IMR-90 (cell line): Measurements from ENCODE around the gene LATS1. TPM values are rescaled to one million over a fixed set of nuclear protein-coding genes. Genes with fewer than 3 reads are reported as not detected.

Experiments
- ATAC-seq: fragments of 200-7000 bp; cut with Tn5 transposase; 2 replicates; pipeline ENCODE4 v1.9.1; 2020; ENCODE audit warnings: low read depth, mild to moderate bottlenecking, moderate library complexity
- BruUV-seq: library from RNA; stranded (reverse); fragments of 400-500 nt; replicated peaks from 2 replicates; lab custom pipeline; 2021; lab: Mats Ljungman, UMichigan
- CTCF ChIA-PET: fragments of 300-600 bp; formaldehyde crosslinking; extraction: SDS; loops from one replicate; lab custom pipeline; 2021; ENCODE audit warnings: antibody characterized with exemption; lab: Yijun Ruan, JAX
- POLR2A ChIA-PET: fragments of 300-600 bp; sonication (Branson Sonifier 250); formaldehyde crosslinking; loops from one replicate; lab custom pipeline; 2022; ENCODE audit warnings: antibody characterized with exemption; ENCODE audit not compliant: unreplicated experiment; lab: Charles Lee
- DNase-seq: peaks from one replicate; pipeline ENCODE4 v3.0.0; 2013
- H2AFZ ChIP-seq: replicated peaks from 2 replicates; pipeline ENCODE3; 2013; ENCODE audit warnings: low read length, mild to moderate bottlenecking; ENCODE audit not compliant: poor library complexity
- H2AK5ac ChIP-seq: 2 replicates; pipeline ENCODE4 v1.6.1; 2013; ENCODE audit warnings: low read depth, low read length, inconsistent platforms
- H2AK9ac ChIP-seq: replicated peaks from 2 replicates; pipeline ENCODE3; 2013; ENCODE audit warnings: mild to moderate bottlenecking, low read depth, low read length, moderate library complexity; ENCODE audit not compliant: poor library complexity
- H2BK120ac ChIP-seq: 2 replicates; pipeline ENCODE4 v1.6.1; 2013; ENCODE audit warnings: low read depth, low read length, inconsistent platforms
- H2BK15ac ChIP-seq: 3 replicates; pipeline ENCODE4 v1.6.1; 2013; ENCODE audit warnings: low read depth, low read length, inconsistent platforms
- H2BK20ac ChIP-seq: 2 replicates; pipeline ENCODE4 v1.6.1; 2013; ENCODE audit warnings: low read depth, mild to moderate bottlenecking, inconsistent platforms, low read length, moderate library complexity
- H2BK5ac ChIP-seq: 2 replicates; pipeline ENCODE4 v1.6.1; 2013; ENCODE audit warnings: mild to moderate bottlenecking, low read depth, low read length, inconsistent platforms; ENCODE audit not compliant: poor library complexity, severe bottlenecking
- H3K14ac ChIP-seq: replicated peaks from 2 replicates; pipeline ENCODE4 v1.6.1; 2013; ENCODE audit warnings: low read depth, low read length, inconsistent platforms
- H3K18ac ChIP-seq: 2 replicates; pipeline ENCODE4 v1.6.1; 2013; ENCODE audit warnings: low read depth, low read length, control low read depth
- H3K23ac ChIP-seq: 2 replicates; pipeline ENCODE4 v1.6.1; 2013; ENCODE audit warnings: low read depth, low read length, inconsistent platforms
- H3K27ac ChIP-seq: 2 replicates; pipeline ENCODE4 v1.5.1; 2013; ENCODE audit warnings: mild to moderate bottlenecking, control low read depth, low read length; ENCODE audit not compliant: insufficient read depth
- H3K27me3 ChIP-seq: 2 replicates; pipeline ENCODE4 v1.6.1; 2013; ENCODE audit warnings: low read length; ENCODE audit not compliant: control insufficient read depth, insufficient read depth
- H3K36me3 ChIP-seq: 2 replicates; pipeline ENCODE4 v1.6.1; 2013; ENCODE audit warnings: low read length, mixed read lengths; ENCODE audit not compliant: control insufficient read depth, insufficient read depth
- H3K4ac ChIP-seq: 2 replicates; pipeline ENCODE4 v1.6.1; 2013; ENCODE audit warnings: low read depth, low read length, inconsistent platforms
- H3K4me1 ChIP-seq: 2 replicates; pipeline ENCODE4 v1.6.1; 2013; ENCODE audit warnings: low read length, mixed read lengths; ENCODE audit not compliant: control insufficient read depth, insufficient read depth
- H3K4me2 ChIP-seq: 2 replicates; pipeline ENCODE4 v1.6.1; 2013; ENCODE audit warnings: low read depth, mild to moderate bottlenecking, control low read depth, low read length, moderate library complexity
- H3K4me3 ChIP-seq: 2 replicates; pipeline ENCODE4 v1.5.1; 2013; ENCODE audit warnings: low read depth, mild to moderate bottlenecking, control low read depth, low read length, moderate library complexity; ENCODE audit not compliant: insufficient read depth
- H3K56ac ChIP-seq: 2 replicates; pipeline ENCODE4 v1.6.1; 2013; ENCODE audit warnings: low read length, inconsistent platforms; ENCODE audit not compliant: insufficient read depth; ENCODE audit errors: extremely low read depth
- H3K79me1 ChIP-seq, 2 experiments: 2 replicates each; pipeline ENCODE4 v1.6.1; 2013; ENCODE audit warnings: low read length in 2 of 2, inconsistent platforms in 1 of 2, low read depth in 1 of 2
- H3K9ac ChIP-seq: 2 replicates; pipeline ENCODE4 v1.6.1; 2013; ENCODE audit warnings: low read depth, low read length, control low read depth
- H3K9me1 ChIP-seq: 2 replicates; pipeline ENCODE4 v1.6.1; 2013; ENCODE audit warnings: low read length, inconsistent platforms; ENCODE audit not compliant: insufficient read depth
- H3K9me3 ChIP-seq: 2 replicates; pipeline ENCODE4 v1.6.1; 2013; ENCODE audit warnings: low read length; ENCODE audit not compliant: control insufficient read depth, insufficient read depth
- H4K20me1 ChIP-seq: 2 replicates; pipeline ENCODE4 v1.6.1; 2013; ENCODE audit warnings: low read length, inconsistent platforms; ENCODE audit not compliant: insufficient read depth
- H4K5ac ChIP-seq: 2 replicates; pipeline ENCODE4 v1.6.1; 2013; ENCODE audit warnings: mild to moderate bottlenecking, low read depth, low read length, control low read depth
- H4K8ac ChIP-seq, 2 experiments: 2 replicates each; pipeline ENCODE4 v1.6.1; 2013; ENCODE audit warnings: low read depth in 2 of 2, low read length in 2 of 2, control low read depth in 1 of 2, inconsistent platforms in 1 of 2
- H4K91ac ChIP-seq: 2 replicates; pipeline ENCODE4 v1.6.1; 2013; ENCODE audit warnings: low read depth, low read length, inconsistent platforms; ENCODE audit not compliant: insufficient read depth
- CEBPB ChIP-seq: IDR thresholded peaks from 2 replicates; pipeline ENCODE4 v1.6.1; 2012; ENCODE audit warnings: low read depth, low read length, improper control_type of control experiment
- CHD1 ChIP-seq: IDR thresholded peaks from 2 replicates; pipeline ENCODE4 v1.6.1; 2012; ENCODE audit warnings: low read depth, low read length, improper control_type of control experiment
- ELK1 ChIP-seq: fragments of 150-350 bp; IDR thresholded peaks from 2 replicates; pipeline ENCODE4 v1.6.1; 2016; ENCODE audit warnings: low read depth, mild to moderate bottlenecking, low read length, moderate library complexity, borderline replicate concordance
- FOS ChIP-seq: fragments of 150-350 bp; IDR thresholded peaks from 2 replicates; pipeline ENCODE4 v1.6.1; 2016; ENCODE audit warnings: low read depth, low read length
- MAFK ChIP-seq: IDR thresholded peaks from 2 replicates; pipeline ENCODE4 v1.6.1; 2012; ENCODE audit warnings: low read depth, low read length, improper control_type of control experiment
- MAZ ChIP-seq: IDR thresholded peaks from 2 replicates; pipeline ENCODE4 v1.6.1; 2012; ENCODE audit warnings: low read depth, mild to moderate bottlenecking, low read length, improper control_type of control experiment, moderate library complexity, borderline replicate concordance
- MXI1 ChIP-seq: IDR thresholded peaks from 2 replicates; pipeline ENCODE4 v1.6.1; 2012; ENCODE audit warnings: low read depth, mild to moderate bottlenecking, low read length, moderate library complexity, borderline replicate concordance
- NFE2L2 ChIP-seq: fragments of 150-350 bp; IDR thresholded peaks from 2 replicates; pipeline ENCODE4 v1.6.1; 2016; ENCODE audit warnings: low read depth, mild to moderate bottlenecking, low read length
- RCOR1 ChIP-seq: IDR thresholded peaks from 2 replicates; pipeline ENCODE4 v1.6.1; 2012; ENCODE audit warnings: mild to moderate bottlenecking, low read length, improper control_type of control experiment; ENCODE audit not compliant: insufficient replicate concordance
- RFX5 ChIP-seq: IDR thresholded peaks from 2 replicates; pipeline ENCODE4 v1.8.0; 2012; ENCODE audit warnings: low read depth, mild to moderate bottlenecking, low read length, moderate library complexity
- SMC3 ChIP-seq: fragments of 150-350 bp; IDR thresholded peaks from 2 replicates; pipeline ENCODE4 v1.6.1; 2016; ENCODE audit warnings: low read depth, mild to moderate bottlenecking, antibody characterized with exemption, low read length, moderate library complexity
- USF2 ChIP-seq: fragments of 150-350 bp; IDR thresholded peaks from 2 replicates; pipeline ENCODE4 v1.6.1; 2017; ENCODE audit warnings: mild to moderate bottlenecking, antibody characterized with exemption, low read length, low read depth
- WGBS, 2 experiments: methylation state at CpG; one replicate each; pipeline versions ENCODE4 v1.1.5 to v1.1.7; 2013; ENCODE audit warnings: missing lambda C conversion rate in 2 of 2; ENCODE audit not compliant: insufficient read length in 1 of 2; ENCODE audit errors: extremely low coverage in 2 of 2; 5-methylcytosine and 5-hydroxymethylcytosine counted together
- dilution Hi-C: fragments of 300-500 bp; cut with HindIII; formaldehyde crosslinking; loops from one replicate; pipeline ENCODE4 v1.14.3; 2018; ENCODE audit warnings: low sequenced_read_pairs; ENCODE audit not compliant: unreplicated experiment
- in situ Hi-C: fragments of 300-500 bp; cut with MboI; formaldehyde crosslinking; loops from 3 replicates; pipeline ENCODE4 v1.14.3; 2019; ENCODE audit warnings: low sequenced_read_pairs, inconsistent platforms, mixed read lengths
- intact Hi-C: fragments of 100-400 bp; cut with micrococcal nuclease; formaldehyde crosslinking; loops from 2 replicates; pipeline ENCODE4 v1.10.0; 2022
- polyA plus RNA-seq, 3 experiments: library from polyadenylated mRNA; depleted of rRNA; stranded (reverse); fragments of >200 nt; gene quantifications; 2 replicates each; pipeline ENCODE4 v1.2.3, GENCODE V29; 2012; ENCODE audit warnings: low replicate concordance in 1 of 3
- total RNA-seq: library from RNA; depleted of rRNA; stranded (reverse); fragments of >200 nt; gene quantifications from 2 replicates; pipeline ENCODE4 v1.2.3, GENCODE V29; 2012
- TF ChIP-seq, protein P1 (sequence below): conservative IDR thresholded peaks from 2 replicates; pipeline ENCODE4 v1.5.1; 2012; ENCODE audit warnings: mild to moderate bottlenecking, low read depth, low read length, improper control_type of control experiment

LATS1 gene
- total and polyA plus RNA-seq, 2 of the 4 experiments (the other 2 are of a cell fraction) = 7.9 to 20.1 TPM

GRCh38 chr6:149701714-149702113 is 16.2 kb downstream of the LATS1 start:
- 80% methylated on average over 1 of the region's 7 CpGs; no CpG with 5 or more reads in 1 of the 2 experiments for WGBS, 2 experiments
- Histone ChIP-seq H4K20me1 (peaks cover 55% of the 10 kb centered on the region), H4K5ac (no peak overlapping the region), H4K91ac (no peak overlapping the region), H2AK9ac (no peak overlapping the region), H2BK20ac (no peak overlapping the region), H3K27ac (no peak overlapping the region), H4K8ac (no peak overlapping the region), H3K36me3 (peaks cover 8% of the 10 kb centered on the region), H3K23ac (no peak overlapping the region), H2BK15ac (no peak overlapping the region), H3K9me3 (no peaks in the 10 kb centered on the region), H2AK5ac (no peak overlapping the region), H3K9me1 (peaks cover 9% of the 10 kb centered on the region; the same call in 1 of the 2 replicates), H3K9ac (no peak overlapping the region), H3K4me1 (peaks cover 3% of the 10 kb centered on the region; the same call in 1 of the 2 replicates), H3K4me2 (peak overlapping the region; percentile 62), H2BK5ac (no peak overlapping the region), H3K4me3 (no peak overlapping the region), H3K4ac (no peak overlapping the region), H3K56ac (no peak overlapping the region), H3K79me1 (peaks cover 22 to 61% of the 10 kb centered on the region in 2 experiments), H3K27me3 (no peaks in the 10 kb centered on the region), H2AFZ (no peak overlapping the region), H2BK120ac (no peak overlapping the region), H3K14ac (no peak overlapping the region), H3K18ac (no peak overlapping the region)
- no TSS peak for BruUV-seq
- ChIA-PET POLR2A (interaction anchor here (0.6 kb wide), 1 partner anchor 14 kb away, joined by 4 read pairs; no protein-coding TSS in a partner anchor), CTCF (no interaction called here)
- in situ Hi-C loops (no loop called here), dilution Hi-C loops (no loop called here), intact Hi-C loops (no loop called here)
- ATAC-seq (peak; percentile 60), DNase-seq (peak; percentile 52)
- TF ChIP-seq ELK1 (no peak), RFX5 (no peak), CEBPB (no peak), CHD1 (no peak), MAZ (no peak), RCOR1 (no peak), USF2 (no peak), FOS (no peak), NFE2L2 (no peak), SMC3 (no peak), MAFK (no peak), MXI1 (no peak)
- TF ChIP-seq, protein P1, sequence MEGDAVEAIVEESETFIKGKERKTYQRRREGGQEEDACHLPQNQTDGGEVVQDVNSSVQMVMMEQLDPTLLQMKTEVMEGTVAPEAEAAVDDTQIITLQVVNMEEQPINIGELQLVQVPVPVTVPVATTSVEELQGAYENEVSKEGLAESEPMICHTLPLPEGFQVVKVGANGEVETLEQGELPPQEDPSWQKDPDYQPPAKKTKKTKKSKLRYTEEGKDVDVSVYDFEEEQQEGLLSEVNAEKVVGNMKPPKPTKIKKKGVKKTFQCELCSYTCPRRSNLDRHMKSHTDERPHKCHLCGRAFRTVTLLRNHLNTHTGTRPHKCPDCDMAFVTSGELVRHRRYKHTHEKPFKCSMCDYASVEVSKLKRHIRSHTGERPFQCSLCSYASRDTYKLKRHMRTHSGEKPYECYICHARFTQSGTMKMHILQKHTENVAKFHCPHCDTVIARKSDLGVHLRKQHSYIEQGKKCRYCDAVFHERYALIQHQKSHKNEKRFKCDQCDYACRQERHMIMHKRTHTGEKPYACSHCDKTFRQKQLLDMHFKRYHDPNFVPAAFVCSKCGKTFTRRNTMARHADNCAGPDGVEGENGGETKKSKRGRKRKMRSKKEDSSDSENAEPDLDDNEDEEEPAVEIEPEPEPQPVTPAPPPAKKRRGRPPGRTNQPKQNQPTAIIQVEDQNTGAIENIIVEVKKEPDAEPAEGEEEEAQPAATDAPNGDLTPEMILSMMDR = no peak
